DMS79 treated with DMSO at 0.1 percent for 48 hours (cell line): ENCODE data around the gene LSM14B.

Experiments used
- DNase-seq: peaks from one replicate; lab custom pipeline; 2025; lab: John Stamatoyannopoulos, UW

The LSM14B gene

DNA sequence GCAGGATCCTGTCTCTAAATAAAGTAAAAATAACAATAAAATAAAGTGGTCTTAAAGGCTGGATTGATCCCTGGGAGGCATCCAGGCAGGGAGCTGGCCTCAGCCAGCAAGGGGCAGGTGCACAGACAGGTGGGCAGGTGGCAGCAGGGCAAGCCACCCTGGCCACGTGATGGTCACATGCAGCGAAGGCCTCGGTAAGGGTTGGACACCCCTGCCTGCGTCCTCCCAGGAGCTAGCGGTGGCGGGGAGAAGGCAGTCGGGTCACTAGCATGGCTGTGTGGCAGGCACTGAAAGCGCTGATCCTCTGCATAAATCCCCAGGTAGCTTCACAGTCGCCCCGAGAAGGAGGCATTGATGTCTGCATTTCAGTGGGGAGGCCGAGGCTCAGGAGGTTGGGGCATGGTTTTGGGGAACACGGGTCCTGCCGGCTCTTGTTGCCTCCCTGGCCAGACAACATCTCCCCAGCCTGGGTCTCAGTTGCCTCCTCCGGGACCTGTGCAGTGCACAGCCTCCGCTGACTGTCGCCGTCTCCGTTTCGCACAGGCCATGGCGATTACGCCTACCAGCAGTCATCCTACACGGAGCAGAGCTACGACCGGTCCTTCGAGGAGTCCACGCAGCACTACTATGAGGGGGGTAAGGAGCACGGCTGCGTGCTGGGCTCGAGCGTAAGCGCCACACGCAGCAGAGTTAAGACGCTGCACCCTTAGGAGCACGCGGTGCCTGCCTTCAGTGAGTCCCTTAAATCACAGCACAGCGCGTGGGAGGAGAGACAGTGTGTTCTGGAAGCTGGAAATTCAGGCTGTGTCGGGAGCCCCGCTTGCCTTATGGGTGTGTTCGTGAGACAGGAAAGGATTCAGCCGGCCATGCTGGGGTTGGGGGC is 42.8 kb downstream of the LSM14B start:
- DNase-seq: no peak

DNA sequence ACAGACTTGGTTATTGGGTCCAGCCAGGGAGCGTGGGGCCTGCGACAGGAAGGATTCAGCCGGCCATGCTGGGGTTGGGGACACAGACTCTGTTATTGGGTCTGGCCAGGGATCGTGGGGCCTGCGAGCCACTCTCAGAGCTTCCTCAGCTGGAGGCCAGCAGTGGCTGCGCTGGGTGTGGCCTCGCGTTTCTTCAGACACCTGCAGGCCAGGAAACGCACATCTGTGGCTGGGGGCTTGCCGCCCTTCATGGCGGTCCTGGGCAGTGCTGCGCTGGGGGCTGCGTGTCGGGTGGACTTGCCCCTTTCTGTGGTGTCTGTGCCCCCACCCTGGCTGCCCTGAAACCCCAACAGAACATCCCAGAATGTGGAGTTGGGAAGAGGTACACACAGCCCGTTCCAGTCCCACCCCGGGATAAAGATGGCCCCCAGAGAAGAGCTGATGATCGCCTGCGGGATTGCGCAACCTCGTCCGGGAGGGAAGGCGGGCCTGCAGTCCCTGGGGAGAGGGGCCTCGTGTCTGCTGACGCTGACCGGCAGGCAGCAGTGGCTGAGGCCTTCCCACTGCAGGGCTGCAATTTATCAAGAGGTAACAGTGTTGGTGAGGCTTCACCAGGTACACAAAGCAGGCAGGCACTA is 43.6 kb downstream of the LSM14B start:
- DNase-seq: no peak

DNA sequence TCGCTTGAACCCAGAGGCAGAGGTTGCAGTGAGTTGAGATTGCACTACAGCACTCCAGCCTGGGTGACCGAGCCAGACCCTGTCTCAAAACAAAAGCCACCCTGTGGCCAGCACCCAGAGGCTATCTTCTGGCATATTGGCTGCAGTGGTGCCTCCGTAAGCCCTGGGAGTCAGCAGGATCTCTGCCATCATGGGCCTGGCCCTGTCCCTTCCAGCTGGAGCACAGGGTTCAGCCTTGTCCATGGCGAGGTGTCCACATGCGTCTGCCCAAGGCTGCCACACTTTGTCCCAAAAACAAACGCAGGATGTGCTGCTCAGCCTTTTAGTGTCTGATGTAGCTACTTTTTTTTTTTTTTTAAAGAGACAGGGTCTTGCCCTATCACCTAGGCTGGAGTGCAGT is 45.2 kb downstream of the LSM14B start:
- no peak for DNase-seq

DNA sequence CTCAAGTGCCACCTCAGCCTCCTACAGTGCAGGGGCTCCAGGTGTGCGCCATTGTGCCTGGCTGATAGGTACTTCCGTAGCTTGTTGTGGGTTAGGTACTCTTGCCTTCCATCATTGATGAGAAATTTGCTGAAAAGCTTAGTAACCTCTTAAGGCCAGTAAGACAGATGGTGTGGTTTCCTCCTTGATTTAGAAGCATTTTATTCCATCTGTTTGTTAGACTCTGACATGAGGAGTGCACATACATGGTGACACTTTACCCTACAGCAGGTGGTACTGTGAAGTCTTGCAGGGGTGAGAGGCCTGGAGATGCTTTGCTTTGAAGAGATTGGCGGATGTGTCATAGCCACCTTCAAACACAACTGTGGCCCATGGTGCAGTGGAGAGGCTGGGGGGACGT is 45.8 kb downstream of the LSM14B start:
- no peak for DNase-seq

DNA sequence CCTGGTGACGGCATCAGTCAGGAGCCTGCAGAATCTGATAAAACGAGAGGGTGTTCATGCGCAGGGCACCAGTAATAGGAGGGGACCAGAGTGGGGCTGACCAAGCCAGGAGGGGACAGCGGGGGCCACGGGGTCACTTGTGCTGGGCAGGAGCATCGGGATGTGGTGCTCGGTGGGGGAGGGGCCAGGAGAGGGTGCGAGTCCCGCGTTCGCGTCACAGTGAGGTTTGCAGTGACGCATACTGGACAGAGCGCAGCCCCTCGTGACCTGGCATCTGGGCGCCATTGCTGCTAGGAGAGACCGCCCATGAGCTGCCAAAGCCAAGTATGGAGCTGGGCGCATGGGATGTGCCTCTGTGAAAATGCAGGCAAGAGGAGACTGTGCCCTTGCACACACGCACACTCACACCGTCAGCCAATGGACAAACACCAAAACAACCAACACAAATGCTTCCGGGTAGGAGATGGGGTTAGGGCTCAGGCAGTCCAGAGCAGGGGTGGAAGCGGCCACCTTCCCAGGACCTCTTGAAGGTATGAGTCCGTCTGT is 46.7 kb downstream of the LSM14B start:
- no peak for DNase-seq

DNA sequence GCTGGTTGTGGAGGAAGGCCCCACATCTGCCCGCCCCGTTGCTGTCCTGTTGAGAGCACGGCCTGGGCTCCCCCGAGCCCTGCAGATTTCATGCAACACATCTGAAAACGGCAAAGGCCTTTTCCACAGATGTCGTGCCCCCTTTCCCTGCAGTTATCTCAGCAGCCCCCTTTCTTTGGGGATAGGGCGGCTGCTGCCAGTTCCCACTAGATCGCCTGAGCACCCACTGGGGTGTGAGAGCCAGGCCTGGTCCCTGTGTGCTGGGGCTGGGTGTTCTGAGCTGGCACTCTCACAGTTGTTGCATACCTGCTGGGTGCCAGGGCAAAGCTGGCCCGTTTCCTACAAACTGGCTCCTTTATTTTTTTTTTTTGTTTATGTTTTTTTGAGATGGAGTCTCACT is 48.3 kb downstream of the LSM14B start:
- no peak for DNase-seq

DNA sequence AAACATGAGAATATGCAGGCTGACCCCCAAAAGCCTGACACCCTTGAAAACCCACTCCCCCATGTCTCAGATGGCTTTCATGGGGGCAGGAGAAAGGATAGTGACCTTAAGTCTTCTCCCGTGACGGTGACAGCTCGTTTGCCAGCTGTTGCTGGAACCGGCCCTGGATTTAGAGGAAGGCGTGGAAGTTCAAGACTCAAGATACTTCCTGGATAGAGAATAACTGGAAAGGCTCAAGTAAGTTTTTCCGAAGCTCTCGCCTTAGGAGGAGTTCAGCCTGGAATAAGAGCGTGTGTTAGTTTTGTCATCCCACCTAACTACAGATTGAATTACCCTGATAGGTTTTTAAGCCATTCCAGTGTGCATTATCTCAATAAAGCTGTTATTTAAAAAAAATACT is 49.0 kb downstream of the LSM14B start:
- DNase-seq: no peak

DNA sequence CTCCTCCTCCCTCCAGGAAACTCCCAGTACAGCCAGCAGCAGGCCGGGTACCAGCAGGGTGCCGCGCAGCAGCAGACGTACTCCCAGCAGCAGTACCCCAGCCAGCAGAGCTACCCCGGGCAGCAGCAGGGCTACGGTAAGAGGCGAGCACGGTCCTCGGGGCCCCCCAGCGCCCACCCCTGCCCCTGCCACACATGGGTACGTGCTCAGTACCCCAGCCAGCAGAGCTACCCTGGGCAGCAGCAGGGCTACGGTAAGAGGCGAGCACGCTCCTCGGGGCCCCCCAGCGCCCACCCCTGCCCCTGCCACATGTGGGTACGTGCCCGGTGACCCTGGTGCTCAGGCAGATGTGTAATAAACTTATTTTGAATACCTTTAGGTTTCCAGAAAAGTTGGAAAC is 50.4 kb downstream of the LSM14B start:
- DNase-seq: no peak

DNA sequence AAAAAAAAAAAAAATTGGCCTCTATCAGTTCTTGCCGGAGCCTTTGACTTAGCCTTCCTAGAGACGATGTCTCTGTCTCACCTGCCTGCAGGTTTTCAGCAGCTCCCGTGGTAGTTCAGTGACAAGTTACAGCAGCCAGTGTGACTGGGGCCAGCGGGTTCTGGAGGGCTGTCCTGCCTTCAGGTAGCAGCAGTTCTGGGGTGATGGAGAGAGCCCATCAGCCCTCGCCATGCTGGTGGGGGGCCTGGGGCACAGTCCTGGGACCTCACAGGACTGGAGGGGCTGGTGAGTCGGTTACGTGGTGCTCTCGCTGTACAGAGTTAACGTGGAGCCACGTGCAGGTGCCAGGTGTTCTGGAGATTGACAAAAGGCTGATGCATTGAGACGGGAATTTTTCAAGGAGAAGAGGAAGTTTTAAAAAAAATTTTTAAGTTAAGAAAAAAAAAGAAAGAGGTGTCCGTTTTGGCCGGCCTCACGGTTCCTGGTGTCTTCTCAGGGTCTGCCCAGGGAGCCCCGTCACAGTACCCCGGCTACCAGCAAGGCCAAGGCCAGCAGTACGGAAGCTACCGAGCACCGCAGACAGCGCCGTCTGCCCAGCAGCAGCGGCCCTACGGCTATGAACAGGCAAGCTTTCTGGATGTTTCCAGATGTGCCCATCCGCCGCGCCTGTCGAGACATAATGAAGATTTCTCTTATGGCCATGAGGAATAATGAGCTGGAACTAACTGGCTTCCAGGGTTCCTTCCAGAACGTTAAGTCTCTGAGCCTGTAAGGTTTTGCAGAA is 51.9 kb downstream of the LSM14B start:
- DNase-seq: no peak

DNA sequence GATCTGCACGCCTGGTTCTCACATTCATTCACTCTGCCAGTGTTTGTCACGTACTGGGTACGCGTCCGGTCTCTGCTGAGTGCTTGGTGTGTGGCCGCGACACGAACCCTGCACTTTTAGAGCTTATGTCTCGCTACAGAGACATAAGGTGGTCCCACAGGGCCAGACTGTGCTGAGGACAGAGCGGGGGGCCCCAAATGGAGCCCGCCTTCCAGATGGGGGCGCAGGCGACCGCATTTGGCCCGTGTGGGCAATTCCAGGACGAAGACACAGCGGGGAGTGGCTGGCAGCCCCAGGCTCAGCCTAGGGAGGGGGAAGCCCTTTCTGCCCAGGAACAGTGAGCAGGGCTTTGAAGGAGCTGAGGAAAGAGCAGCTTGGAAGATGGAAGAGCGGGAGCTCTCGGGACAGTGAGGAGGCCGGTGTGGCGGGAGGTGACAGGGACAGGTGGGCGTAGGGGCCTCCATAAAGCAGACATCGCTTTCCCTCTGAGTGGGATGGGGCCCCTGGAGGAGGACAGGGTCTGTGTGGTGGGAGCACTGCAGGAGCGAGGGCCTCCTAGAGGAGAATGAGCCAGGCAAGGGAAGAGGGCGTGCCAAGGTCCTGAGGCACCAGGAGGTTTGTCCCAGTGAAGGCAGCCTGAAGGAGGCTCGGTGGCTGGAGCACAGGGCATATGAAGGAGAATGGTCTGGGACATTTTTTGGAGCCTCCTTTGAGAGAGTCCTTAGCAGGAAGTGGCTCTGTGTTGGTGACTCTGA is 52.8 kb downstream of the LSM14B start:
- DNase-seq: no peak

DNA sequence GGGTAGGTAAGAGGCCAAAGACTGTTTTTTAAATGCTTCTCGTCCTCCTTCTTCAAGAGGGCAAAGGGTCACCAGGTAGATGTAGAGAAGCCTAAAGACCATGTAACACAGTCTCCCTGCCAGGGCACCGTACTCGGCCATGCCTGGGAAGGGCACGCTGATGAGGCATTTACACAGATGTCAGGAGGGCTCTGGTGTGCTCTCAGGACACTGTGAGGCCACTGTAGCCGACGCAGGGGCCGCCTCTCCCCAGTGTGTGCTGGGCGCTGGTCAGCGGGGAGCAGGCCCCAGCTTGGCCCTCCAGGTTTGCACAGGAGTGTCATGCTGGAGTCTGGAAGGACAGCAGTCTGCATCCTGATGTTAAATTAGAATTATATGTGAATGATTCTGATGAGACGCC is 53.4 kb downstream of the LSM14B start:
- no peak for DNase-seq

DNA sequence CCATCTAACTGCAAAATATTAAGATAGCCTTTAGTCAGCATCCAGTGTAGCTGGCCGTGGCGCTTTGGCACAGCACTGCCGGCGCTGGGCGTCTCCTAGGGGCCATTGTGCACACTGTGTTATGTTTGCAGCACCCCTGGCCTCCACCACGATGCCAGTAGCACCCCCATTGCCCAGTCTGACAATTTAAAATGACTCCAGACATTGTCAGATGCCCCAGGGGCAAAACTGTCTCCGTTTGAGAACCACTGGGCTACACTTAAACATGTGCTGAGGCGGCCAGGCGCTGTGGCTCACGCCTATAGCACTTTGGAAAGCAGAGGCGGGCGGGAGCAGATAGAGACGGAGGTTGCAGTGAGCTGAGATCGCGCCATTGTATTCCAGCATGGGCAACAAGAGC is 54.6 kb downstream of the LSM14B start:
- no peak for DNase-seq

DNA sequence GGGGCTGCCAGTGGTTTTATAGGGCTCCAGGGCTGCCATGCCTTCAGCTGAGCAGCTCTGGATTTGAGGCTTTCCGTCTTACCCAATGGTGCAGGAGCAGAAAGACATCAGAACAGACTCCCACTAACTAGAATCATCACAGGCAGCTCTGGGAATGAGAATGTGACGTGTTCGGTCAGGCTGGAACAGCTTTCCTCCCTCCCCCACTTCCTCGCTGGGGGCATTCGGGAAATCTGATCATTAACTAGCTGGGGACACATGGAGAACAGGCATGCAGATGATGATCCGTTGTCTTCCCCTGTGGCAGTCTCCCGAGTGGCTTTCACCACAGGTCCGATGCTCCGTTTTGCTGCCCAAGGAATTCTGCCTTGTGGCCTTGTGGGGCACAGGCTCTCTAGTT is 55.0 kb downstream of the LSM14B start:
- DNase-seq: no peak

DNA sequence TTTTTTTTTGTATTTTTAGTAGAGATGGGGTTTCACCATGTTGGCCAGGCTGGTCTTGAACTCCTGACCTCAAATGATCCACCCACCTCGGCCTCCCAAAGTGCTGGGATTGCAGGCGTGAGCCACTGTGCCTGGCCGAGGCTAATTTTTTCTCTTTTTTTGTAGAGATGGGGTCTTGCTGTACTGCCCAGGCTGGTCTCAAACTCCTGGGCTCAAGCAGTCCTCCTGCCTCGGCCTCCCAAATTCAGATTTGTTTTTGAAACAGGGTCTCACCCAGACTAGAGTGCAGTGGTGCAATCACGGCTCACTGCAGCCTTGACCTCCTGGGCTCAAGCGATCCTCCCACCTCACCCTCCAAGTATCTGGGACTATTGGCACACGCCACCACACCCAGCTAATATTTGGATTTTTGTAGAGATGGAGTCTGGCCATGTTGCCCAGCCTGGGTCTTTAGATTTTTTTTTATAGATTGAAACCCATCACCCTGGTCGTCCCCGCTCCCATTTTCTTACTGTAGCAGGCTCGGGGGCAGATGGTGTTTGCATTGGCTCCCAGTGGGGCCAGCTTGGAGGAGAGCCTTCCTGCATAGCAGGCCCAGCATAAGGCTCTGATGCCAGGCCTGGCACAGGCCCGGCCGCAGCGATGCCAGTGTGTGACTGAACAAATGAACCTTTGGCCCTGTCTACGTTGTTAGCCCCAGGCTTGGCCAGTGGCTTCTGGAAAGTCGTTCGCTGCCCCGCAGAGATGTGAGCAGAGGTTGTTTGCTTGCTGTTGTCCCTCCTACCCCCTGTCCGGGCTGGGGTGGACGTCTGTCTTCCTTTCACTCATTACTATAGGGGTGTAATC is 56.3 kb downstream of the LSM14B start:
- DNase-seq: no peak

DNA sequence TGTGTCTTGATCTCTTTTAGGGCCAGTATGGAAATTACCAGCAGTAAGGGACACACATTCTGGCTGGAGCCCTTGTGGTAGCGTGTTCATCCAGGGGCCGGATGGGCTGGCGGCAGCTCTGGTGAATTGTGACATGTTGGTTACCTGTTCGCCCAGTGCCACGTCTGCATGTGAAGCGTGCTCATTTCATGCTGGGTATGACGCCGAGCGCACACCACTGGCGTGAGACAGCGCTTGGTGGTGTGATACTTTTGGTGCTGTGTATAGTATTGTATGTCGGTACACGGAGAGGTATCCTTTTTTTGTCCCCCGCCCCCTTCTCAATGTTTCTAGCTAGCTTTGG is 56.9 kb downstream of the LSM14B start:
- DNase-seq: no peak

DNA sequence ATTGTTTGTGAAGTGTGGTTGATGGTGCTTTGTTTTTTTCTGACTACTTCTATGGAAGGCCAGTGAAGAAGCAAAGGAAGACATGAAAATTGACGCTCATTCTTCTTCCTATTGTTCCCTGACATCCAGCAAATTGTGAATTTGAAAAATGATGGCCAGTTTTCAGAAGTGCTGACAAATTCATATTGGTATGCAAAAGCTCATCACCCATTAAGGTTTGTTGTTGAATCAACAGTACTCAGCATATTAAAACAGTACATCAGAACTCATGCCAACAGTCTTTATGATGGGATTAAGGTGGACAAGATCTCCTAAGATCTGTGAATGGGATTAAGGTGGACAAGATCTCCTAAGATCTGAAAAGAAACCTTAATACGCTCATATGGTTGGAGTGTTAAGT is 59.5 kb downstream of the LSM14B start:
- DNase-seq: no peak

DNA sequence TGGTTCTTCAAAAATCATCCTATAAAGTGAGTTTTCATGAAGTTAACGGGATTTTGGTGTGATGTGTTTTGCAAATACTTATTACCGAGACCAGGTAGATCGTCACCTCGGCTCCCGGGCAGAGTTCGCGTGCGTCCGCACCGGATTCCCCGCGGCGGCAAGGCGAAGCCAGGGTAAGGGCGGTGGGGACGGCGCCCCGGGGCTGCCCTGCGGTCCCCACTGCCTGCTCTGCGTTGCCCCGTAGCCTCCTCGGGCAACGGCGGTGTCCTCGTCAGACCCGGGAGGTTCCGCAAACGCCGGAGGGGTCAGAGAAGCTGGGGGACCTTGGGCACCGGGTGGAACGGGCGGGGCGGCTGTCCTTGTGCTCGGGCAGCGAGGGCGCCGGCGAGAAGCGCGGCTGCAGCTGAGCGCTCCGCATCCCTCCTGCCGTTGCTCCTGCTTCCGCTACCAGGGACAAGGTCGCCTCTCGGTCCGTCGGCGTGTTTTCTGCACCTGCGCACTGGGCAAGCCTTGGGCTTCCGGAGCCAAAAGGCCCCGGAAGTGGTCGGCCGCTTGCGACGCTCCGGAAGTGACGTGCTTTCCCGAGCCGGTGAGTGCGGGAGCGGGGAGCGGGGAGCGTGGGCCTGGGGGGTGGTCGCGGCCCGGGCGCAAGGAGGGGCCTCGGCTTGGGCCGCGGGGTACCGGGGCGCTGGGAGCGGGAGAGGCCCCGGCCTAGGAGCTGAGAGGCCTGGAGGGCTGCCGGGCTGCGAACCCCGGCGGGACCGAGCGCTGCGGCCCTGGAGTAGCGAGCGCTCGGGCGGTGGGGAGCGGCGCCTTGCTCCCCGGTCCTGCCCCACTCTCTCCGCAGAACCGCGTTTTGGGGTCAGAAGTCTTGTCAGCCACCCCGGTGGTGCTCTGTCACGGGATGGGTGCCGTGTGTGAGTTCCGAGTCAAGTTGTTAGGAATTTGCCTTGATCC is 60.5 kb downstream of the LSM14B start, which contains the start of gene MTG2:
TSS of gene MTG2 (plus strand) at position 560 of the 957 bp plus-strand sequence. CDS start 10,393 bp downstream, outside the sequence.
- peak; percentile 91 for DNase-seq

DNA sequence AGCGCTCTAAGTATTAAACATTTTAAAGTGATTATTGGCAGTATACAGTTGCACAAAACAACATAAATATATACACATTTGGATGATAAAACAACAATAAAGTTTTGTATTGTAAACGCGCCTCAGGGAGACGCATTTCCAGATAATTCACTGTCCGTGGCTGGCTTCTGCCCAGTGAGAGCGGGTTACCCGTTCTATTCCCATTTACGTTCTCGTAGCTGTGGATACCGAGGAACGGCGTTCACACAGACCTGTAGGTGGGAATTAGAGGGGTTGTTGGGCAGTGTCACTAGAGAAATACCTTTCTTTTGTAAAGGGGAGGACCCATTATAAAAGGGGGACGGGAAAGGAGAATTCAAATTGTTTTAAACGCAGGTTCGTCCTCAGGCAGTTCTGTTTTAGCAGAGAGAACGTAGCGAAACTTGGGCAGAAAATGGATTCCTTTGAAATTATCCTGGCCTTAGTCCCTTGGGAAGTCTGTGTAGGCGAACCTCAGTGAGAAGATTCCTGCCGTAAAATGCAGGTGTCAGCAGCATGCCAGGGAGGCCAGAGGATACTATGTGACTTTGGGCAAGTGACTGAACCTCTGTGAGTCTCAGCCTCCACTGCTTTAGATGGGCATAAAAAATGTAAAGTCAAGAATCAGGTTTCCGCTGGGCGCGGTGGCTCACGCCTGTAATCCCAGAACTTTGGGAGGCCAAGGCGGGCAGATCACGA is 61.3 kb downstream of the LSM14B start:
- DNase-seq: no peak
